Kidney capillary endothelial cell (primary cell): ENCODE data around the gene DNAJC10.
A peak's percentile ranks its signal among the peaks of the same experiment; 100 is the strongest.
"Not testable (repeated sequence)": the region's sequence is repeated elsewhere in the genome, so short reads cannot be mapped to it uniquely, and the experiment has no call there.

Source experiments
- DNase-seq: peaks from one replicate; pipeline ENCODE4 v3.0.0-alpha.2; 2018; ENCODE audit warnings: low spot score

The DNAJC10 gene

DNA sequence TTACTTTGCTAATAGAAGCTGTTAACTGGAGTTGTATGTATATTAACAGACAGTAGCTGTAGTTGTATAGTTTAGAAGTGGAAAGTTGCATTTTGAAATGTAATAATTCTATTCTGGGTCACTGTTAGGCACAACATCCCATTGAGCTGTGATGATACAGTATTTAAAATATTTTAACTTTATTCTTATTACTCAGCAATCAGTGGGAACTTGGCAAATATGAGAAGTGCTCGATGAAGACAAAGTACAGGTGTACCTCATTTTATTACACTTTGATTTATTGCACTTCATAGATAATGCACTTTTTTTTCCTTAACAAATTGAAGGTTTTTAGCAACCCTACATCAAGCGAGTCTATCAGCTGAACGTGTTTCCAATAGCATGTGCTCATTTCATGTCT lies 8.6 kb downstream of the DNAJC10 start:
- no peak for DNase-seq

- no peak for DNase-seq
These were observed 10.4 kb downstream of the DNAJC10 start for GRCh38 chr2:182726473-182726872.

DNA sequence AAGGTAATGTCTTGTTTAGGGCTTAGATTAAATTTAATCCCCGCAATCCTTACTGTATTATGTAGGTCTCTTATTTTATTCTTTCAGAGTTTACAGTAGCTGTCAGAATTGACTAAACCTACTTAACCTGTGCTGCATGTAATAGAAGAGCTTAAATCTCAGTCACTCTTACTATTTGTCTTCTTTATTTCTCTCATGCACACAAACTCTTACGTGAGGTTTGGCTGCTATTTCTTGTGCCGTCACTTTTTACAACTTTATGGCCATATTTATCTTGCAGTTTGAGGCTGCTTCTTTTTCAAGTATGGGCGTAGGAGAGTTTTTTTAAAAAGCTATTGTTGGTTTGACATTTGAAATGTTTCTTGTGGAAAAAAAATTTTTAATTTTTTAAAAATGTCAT lies 12.0 kb downstream of the DNAJC10 start:
- no peak for DNase-seq

DNA sequence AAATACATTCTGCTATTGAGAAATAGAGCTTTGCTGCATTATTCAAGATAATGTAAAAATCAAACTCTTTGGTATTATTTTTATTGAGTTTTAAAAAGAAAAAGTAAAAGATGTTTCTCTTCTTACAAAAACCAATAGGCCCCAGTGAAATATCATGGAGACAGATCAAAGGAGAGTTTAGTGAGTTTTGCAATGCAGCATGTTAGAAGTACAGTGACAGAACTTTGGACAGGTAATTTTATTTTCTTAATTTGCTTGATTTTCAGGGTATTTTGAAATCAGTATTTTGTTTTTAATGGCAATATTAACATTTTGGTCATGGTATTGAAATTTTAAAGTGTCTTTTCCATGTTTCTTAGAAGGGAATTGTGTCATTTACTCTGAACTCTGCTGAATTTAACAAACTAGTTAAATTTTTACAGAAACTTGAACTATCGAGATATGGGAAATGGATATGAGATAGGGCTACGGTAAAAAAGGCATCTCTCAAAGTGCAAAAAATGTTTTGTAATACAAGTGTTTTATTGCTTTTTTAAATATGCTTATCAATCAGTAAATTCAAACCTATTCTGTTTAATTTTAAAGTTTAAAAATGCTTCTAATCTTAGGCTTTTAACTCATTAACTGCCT lies 13.8 kb downstream of the DNAJC10 start:
- DNase-seq, result no peak

- DNase-seq, result no peak
These were observed 14.4 kb downstream of the DNAJC10 start for GRCh38 chr2:182730486-182730885.

DNA sequence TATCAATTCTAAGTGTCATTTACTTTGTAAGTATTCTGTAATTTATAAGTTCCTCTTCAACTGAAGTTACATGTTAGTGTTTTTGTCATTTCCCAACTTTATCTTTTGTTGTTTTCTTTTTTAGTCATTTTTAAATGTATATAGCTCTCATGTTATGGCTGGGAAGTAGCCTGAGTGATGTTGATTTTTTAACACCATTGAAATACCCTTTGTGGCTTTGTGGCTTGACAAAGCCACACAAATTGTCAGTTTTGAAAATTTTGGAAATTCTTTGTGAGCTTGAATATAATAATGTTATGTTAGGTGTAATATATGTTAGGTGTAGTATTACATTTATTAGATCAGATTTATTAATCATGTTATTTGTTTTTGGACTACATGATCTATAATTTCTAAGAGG lies 16.7 kb downstream of the DNAJC10 start:
- no peak for DNase-seq

DNA sequence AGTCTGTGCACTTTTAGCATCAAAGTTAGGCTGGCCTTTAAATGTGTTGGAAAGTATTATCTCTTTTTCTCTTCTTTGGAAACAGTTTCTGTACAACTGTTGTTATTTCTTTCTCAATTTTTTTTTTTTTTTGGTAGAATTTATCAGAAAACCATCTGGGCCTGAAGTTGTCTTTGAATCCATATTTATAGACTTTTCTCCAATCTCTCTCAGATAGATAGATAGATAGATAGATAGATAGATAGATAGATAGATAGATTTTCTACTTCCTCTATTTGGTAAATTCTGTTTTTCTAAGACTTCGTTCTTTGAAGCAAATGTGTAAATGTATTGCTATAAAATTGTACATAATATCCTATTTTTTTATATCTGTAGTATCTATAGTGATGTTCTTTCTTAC lies 17.5 kb downstream of the DNAJC10 start:
- no peak for DNase-seq

DNA sequence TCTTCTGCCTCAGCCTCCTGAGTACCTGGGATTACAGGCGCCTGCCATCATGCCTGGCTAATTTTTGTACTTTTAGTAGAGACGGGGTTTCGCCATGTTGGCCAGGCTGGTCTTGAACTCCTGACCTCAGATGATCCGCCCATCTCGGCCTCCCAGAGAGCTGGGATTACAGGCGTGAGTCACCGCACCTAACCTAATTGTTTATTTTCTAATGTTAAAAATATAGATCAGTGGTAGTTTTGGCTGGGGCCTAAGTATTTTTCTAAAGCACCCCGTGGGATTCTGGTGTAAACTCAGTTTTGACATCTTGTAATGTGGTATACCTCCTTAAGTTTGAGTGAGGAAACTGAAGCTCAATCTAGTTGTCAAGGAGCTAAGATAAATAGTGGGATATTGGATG lies 20.8 kb downstream of the DNAJC10 start:
- DNase-seq, result not testable (repeated sequence)

- DNase-seq, result no peak
These were observed 24.6 kb downstream of the DNAJC10 start for GRCh38 chr2:182740701-182741100.

- DNase-seq, result no peak
These were observed 25.6 kb downstream of the DNAJC10 start for GRCh38 chr2:182741620-182742019.

- no peak for DNase-seq
These were observed 28.4 kb downstream of the DNAJC10 start for GRCh38 chr2:182744490-182744889.

DNA sequence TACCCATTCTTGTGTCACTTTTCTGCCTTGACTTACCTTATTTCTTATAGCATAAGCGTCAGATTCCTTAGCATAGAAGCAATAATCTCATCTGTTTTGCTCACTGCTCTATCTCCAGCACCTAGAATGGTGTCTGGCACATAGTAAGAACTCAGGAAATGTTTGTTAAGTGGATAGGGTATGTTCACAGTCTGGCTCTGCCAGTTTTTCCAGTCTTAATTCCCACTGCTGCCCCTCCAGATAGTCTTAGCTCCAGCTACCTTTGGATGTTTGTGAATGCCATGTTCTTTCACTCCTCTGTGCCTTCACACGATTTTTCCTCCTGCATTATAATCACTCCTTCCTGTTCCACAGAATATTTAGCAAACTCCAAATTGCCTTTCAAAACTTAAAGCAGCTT lies 29.0 kb downstream of the DNAJC10 start:
- no peak for DNase-seq

DNA sequence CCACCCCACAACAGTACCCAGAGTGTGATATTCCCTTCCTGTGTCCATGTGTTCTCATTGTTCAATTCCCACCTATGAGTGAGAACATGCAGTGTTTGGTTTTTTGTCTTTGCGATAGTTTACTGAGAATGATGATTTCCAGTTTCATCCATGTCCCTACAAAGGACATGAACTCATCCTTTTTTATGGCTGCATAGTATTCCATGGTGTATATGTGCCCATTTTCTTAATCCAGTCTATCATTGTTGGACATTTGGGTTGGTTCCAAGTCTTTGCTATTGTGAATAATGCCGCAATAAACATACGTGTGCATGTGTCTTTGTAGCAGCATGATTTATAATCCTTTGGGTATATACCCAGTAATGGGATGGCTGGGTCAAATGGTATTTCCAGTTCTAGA lies 29.8 kb downstream of the DNAJC10 start:
- DNase-seq, result not testable (repeated sequence)

DNA sequence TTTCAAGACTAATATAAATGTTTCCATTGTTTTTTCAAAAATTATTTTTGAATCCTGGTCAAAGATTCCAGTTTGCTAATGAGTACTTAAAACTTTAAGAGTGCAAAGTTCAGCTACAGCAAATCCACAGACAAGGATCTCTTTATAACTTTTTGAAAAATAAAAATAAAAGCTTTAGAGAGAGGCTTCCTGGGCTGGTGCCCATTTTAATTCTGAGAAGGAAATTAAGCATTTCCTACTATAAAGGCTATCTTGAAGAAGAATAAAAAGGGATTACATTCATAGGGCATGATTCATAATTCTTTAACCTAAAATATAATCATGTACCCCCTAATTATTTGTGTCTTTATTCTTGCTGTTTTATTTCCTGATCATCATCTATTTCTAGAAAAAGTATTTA lies 38.2 kb downstream of the DNAJC10 start:
- no peak for DNase-seq

DNA sequence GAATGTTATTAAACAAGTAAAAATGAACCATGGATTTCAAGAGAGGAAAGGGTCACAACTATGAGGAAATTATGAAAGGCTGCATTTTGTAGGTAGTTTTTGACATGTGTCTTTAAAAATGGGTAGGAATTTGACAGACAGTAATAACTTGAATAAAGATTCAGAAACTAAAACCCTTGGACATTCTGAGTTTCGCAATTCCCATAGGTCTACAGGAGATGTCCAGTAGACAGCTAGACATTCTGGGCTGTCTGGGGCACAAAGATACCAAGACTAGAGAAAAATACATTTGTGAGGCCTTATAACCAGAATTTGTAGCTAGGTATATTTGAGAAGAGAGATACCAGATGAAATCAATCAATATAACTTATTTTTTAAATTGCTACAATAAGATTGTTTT lies 42.3 kb downstream of the DNAJC10 start:
- no peak for DNase-seq

DNA sequence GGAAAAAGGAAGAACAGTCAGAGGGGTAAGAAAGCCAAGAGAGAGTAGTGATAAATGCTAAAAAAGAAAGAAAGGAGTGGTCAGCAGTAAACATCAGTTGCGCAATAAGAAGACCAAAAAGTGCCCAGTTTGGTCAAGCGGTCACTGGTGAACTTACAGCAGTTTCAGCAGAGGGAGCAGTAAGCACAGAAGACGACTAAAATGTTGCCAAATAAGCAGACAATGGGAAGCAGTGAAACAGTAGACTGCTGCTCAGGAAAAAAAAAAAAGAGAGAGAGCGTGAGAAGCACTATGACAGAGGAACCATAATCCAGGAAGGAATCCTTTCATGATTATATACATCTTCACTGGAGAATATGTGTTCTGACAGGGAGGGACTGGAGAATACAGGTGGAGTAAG lies 45.8 kb downstream of the DNAJC10 start:
- DNase-seq, result no peak

GRCh38 chr2:182763311-182763912 lies 47.4 kb downstream of the DNAJC10 start:
- DNase-seq, result peak; percentile 27

GRCh38 chr2:182766626-182767025 lies 50.6 kb downstream of the DNAJC10 start:
- no peak for DNase-seq

GRCh38 chr2:182767578-182767977 lies 51.5 kb downstream of the DNAJC10 start:
- no peak for DNase-seq

DNA sequence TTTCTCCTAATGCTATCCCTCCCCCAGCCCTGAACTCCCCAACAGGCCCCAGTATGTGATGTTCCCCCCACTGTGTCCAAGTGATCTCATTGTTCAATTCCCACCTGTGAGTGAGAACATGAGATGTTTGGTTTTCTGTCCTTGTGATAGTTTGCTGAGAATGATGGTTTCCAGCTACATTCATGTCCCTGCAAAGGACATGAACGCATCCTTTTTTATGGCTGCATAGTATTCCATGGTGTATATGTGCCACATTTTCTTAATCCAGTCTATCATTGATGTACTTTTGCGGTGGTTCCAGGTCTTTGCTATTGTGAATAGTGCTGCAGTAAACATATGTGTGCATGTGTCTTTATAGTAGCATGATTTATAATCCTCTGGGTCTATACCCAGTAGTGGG lies 52.9 kb downstream of the DNAJC10 start:
- DNase-seq, result not testable (repeated sequence)

GRCh38 chr2:182779323-182779722 lies 63.3 kb downstream of the DNAJC10 start:
- DNase-seq, result no peak

- not testable (repeated sequence) for DNase-seq
These were observed 65.0 kb downstream of the DNAJC10 start for GRCh38 chr2:182781099-182781498.

GRCh38 chr2:182782686-182783085 lies 66.6 kb downstream of the DNAJC10 start:
- not testable (repeated sequence) for DNase-seq

GRCh38 chr2:182784058-182784706 lies 68.1 kb downstream of the DNAJC10 start:
- DNase-seq, result no peak
